Measurements from ENCODE around the gene B4GALT3. TPM values are rescaled to one million over a fixed set of nuclear protein-coding genes. Genes with fewer than 3 reads are reported as not detected.

B4GALT3 gene
- total and polyA plus RNA-seq, 4 experiments from 2014 or later, result 55.9 to 71.5 (median 62.5) TPM

DNA sequence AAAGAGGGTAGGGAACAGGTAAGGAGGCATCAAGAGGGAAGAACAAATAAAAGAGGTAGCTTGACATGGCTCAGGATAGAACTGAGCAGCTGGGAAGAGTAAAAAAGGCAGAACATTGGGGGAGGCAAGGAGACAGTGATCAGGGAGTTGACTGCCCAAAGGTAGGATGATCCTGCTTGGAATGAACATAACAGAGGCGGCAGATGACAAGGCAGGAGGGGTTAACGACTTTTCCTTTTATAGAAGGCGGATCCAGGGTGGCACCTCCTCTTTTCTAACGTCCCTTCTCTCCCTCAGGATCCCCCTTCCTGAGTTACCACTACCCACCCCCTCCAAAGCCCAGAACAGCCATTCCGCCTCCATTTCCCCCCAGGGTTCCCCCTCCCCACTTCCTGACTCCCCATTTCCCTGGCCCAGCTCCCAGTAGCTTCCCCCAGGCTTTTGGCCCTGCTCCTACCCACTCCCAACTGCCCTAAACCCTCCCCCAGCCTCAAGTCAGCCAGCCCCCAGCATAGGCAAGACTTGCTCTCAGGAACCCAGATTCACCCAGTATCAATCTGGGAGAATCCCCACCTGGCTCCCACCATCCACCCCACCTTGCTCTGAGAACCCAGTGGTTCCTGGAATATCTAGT, 22.3 kb upstream of the B4GALT3 start:
- Mint-ChIP-seq H3K36me3 (peaks cover 7 to 21% of the 10 kb centered on the region in 2 donors), H3K9me3 (no peaks in the 10 kb centered on the region), H3K27ac (peak overlapping the region; percentile 75 to 99 (median 99)), H3K4me1 (peaks cover 28 to 58% (median 42%) of the 10 kb centered on the region in 4 donors), H3K4me3 (peak overlapping the region in 5 of 8 donors; percentile 43 to 98 (median 52)), H3K27me3 (peaks cover 0 to 1% of the 10 kb centered on the region in 2 donors)
- no peak for DNase-seq
- Histone ChIP-seq H3K4me3 (ENCODE audit: low read length in 2 of 2) (no peak overlapping the region), H3K36me3 (ENCODE audit: insufficient read depth, low read length) (peaks cover 3% of the 10 kb centered on the region), H3K27ac (ENCODE audit: low read depth, low read length) (no peak overlapping the region), H3K27me3 (ENCODE audit: insufficient read depth, low read length) (no peaks in the 10 kb centered on the region), H3K9me3 (ENCODE audit: control insufficient read depth in 1 of 2, low read length in 2 of 2) (no peaks in the 10 kb centered on the region), H3K4me1 (ENCODE audit: insufficient read depth, low read length) (peaks cover 48% of the 10 kb centered on the region)
- CTCF ChIA-PET (ENCODE audit: partially characterized antibody), result interaction anchor here (1.1 to 1.8 kb wide), 3 partner anchors 26 to 183 kb away, joined by 4 to 7 read pairs (median 4); partner anchors contain the start of gene TOMM40L
- intact Hi-C loops (cut with micrococcal nuclease), result no loop called here
- POLR2A ChIA-PET (ENCODE audit: partially characterized antibody), result interaction anchor here (0.7 to 5.8 kb wide), 3 partner anchors 10 to 26 kb away, joined by 3 to 134 read pairs (median 9); partner anchors contain the start of gene TOMM40L

DNA sequence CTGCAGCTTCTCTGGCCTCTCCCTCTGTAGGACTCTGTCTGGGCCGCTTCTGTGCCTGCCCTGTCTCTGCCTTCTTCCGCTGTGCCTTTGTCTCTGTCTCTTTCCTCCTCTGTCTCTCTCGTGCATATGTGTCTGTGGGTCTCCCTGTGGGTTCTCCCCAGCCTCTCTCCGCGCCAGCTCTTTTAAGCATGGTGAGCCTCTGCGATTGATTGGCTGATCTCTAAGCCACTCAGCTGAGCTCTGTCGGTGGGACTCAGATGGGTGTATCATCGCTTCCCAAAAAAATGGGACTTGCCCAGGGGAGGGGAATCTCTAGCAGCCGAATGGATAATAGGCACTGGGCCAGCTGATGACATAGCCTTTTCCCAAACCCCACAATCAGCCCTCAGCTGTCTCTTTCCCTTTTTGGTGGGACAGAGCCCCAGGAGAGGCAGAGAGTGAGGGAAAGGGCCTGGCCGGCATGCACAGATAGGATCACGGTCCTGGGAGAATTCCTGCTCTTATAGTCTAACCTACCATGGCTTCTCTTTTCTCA, 21.7 kb upstream of the B4GALT3 start, which contains the start of gene ADAMTS4:
TSS of gene ADAMTS4 (minus strand) at position 158 of the 535 bp plus-strand sequence. CDS start 427 bp downstream, outside the sequence.
- ChIA-PET POLR2A (ENCODE audit: partially characterized antibody) (interaction anchor here (0.7 to 5.8 kb wide), 4 partner anchors 10 to 26 kb away, joined by 3 to 134 read pairs (median 6); partner anchors contain the start of gene TOMM40L), CTCF (ENCODE audit: partially characterized antibody) (interaction anchor here (1.0 to 1.8 kb wide), 4 partner anchors 21 to 183 kb away, joined by 3 to 7 read pairs (median 4); partner anchors contain the start of gene TOMM40L)
- peaks cover 23 to 54% (median 36%) of the 10 kb centered on the region in 4 donors for H3K4me1 Mint-ChIP-seq
- no peaks in the 10 kb centered on the region for H3K9me3 ChIP-seq (ENCODE audit: control insufficient read depth in 1 of 2, low read length in 2 of 2)
- H3K9me3 Mint-ChIP-seq, result no peaks in the 10 kb centered on the region
- peaks cover 0 to 1% of the 10 kb centered on the region in 2 donors for H3K27me3 Mint-ChIP-seq
- intact Hi-C loops (cut with micrococcal nuclease), result no loop called here
- H3K4me3 ChIP-seq (ENCODE audit: low read length in 2 of 2), result no peak within 1 kb of the TSS
- peaks cover 42% of the 10 kb centered on the region for H3K4me1 ChIP-seq (ENCODE audit: insufficient read depth, low read length)
- H3K4me3 Mint-ChIP-seq, result peak within 1 kb of the TSS in 4 of 8 donors; percentile 3 to 49 (median 41)
- peak within 1 kb of the TSS; percentile 25 to 99 (median 75) for H3K27ac Mint-ChIP-seq
- H3K36me3 Mint-ChIP-seq, result peaks cover under 1 to 14% of the 10 kb centered on the region in 2 donors
- H3K27me3 ChIP-seq (ENCODE audit: insufficient read depth, low read length), result no peaks in the 10 kb centered on the region
- DNase-seq, result no peak
- no peak within 1 kb of the TSS for H3K27ac ChIP-seq (ENCODE audit: low read depth, low read length)
- no peaks in the 10 kb centered on the region for H3K36me3 ChIP-seq (ENCODE audit: insufficient read depth, low read length)

DNA sequence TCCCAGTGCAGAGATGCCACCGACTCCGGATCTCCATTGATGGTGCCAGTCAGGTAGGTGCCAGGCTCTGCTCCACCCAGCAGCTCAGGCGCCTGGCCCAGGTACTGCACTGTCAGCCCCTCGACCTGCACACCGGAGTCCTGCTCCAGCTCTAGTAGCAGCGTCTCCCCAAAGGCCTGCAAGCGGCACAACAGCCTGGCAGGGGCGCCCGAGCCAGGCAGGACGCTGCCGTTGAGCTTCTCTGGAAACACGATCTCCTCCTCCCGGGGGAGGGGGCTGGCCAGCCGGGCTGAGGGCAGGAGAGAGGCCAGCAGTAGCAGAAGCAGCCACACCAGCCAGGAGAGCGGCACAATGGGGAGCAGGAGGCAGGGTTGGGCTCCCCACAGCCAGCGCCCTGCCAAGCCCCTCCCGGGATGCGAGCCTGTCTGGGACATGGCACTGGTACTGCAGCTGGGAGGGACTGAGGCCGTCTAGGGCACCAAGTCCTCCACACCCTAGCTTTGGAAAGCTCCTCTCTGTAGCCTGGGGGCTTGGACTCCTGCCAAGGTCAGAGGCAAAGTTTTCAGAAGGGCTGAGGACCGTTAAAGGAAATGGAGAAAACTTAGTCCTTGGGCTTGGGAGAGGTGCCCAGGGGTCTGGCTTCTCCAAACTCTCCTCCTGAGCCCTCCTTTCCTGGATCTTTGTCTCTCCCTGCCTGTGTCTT, 21.0 kb upstream of the B4GALT3 start:
- H3K4me1 ChIP-seq (ENCODE audit: insufficient read depth, low read length), result peaks cover 36% of the 10 kb centered on the region
- Mint-ChIP-seq H3K27me3 (peaks cover 0 to 1% of the 10 kb centered on the region in 2 donors), H3K4me3 (no peak overlapping the region), H3K27ac (peak overlapping the region in 4 of 7 donors; percentile 25 to 94 (median 46)), H3K4me1 (peaks cover 20 to 48% (median 31%) of the 10 kb centered on the region in 4 donors), H3K9me3 (no peaks in the 10 kb centered on the region), H3K36me3 (peaks cover 0 to 9% of the 10 kb centered on the region in 2 donors)
- ChIA-PET POLR2A (ENCODE audit: partially characterized antibody) (interaction anchor here (0.5 to 5.8 kb wide), 4 partner anchors 9 to 483 kb away, joined by 3 to 134 read pairs (median 6); no protein-coding TSS in a partner anchor), CTCF (ENCODE audit: partially characterized antibody) (interaction anchor here (1.0 to 8.7 kb wide), 4 partner anchors 21 to 93 kb away, joined by 3 to 131 read pairs (median 6); partner anchors contain the start of genes APOA2 and TOMM40L)
- H3K36me3 ChIP-seq (ENCODE audit: insufficient read depth, low read length), result no peaks in the 10 kb centered on the region
- H3K4me3 ChIP-seq (ENCODE audit: low read length in 2 of 2), result no peak overlapping the region
- H3K27me3 ChIP-seq (ENCODE audit: insufficient read depth, low read length), result no peaks in the 10 kb centered on the region
- no peaks in the 10 kb centered on the region for H3K9me3 ChIP-seq (ENCODE audit: control insufficient read depth in 1 of 2, low read length in 2 of 2)
- intact Hi-C loops (cut with micrococcal nuclease), result no loop called here
- DNase-seq, result no peak
- no peak overlapping the region for H3K27ac ChIP-seq (ENCODE audit: low read depth, low read length)

DNA sequence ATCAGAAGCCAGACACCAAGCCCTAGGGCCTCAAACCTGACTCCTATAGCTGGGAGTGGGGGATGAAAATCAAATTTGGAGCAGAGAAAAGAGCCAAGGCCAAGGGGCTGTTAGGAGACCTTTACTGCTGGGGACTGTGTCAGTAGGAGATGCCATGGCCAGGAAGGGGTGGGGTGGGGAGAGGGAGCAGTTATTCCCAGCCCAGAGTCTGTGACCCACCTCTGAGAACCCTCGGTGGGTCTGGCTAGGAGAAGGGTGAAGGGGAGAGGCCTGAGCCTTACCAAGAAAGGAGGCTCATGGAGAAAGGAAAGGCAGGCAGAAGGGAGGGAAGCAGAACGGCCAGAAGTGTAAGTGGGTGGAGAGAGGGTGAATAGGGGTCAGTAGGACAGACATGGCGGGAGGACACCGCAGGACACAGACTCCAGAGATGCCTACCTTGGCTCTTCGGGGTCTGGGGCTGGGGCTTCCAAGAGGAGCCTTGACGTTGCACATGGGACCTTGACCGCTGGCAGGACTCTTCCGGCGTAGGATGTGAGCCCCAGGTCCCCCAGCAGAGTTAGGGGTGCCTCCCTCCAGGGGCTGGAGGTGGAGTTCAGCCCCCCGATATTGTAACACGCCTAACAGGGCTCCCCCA, 20.4 kb upstream of the B4GALT3 start:
- no peaks in the 10 kb centered on the region for H3K27me3 ChIP-seq (ENCODE audit: insufficient read depth, low read length)
- H3K4me1 Mint-ChIP-seq, result peaks cover 19 to 46% (median 33%) of the 10 kb centered on the region in 4 donors
- CTCF ChIA-PET (ENCODE audit: partially characterized antibody), result interaction anchor here (1.8 to 8.7 kb wide), 2 partner anchors 27 to 94 kb away, joined by 4 to 131 read pairs; partner anchors contain the start of genes APOA2 and TOMM40L
- H3K4me3 Mint-ChIP-seq, result no peak overlapping the region
- H3K27ac ChIP-seq (ENCODE audit: low read depth, low read length), result no peak overlapping the region
- peaks cover 35% of the 10 kb centered on the region for H3K4me1 ChIP-seq (ENCODE audit: insufficient read depth, low read length)
- no peaks in the 10 kb centered on the region for H3K9me3 ChIP-seq (ENCODE audit: control insufficient read depth in 1 of 2, low read length in 2 of 2)
- POLR2A ChIA-PET (ENCODE audit: partially characterized antibody), result interaction anchor here (0.8 kb wide), 1 partner anchor 16 kb away, joined by 3 read pairs; no protein-coding TSS in a partner anchor
- intact Hi-C loops (cut with micrococcal nuclease), result no loop called here
- no peak overlapping the region for H3K4me3 ChIP-seq (ENCODE audit: low read length in 2 of 2)
- H3K27me3 Mint-ChIP-seq, result peaks cover 0 to 1% of the 10 kb centered on the region in 2 donors
- no peaks in the 10 kb centered on the region for H3K36me3 ChIP-seq (ENCODE audit: insufficient read depth, low read length)
- no peaks in the 10 kb centered on the region for H3K9me3 Mint-ChIP-seq
- no peak for DNase-seq
- peaks cover 0 to 7% of the 10 kb centered on the region in 2 donors for H3K36me3 Mint-ChIP-seq
- peak overlapping the region in 1 of 7 donors; percentile 60 for H3K27ac Mint-ChIP-seq

DNA sequence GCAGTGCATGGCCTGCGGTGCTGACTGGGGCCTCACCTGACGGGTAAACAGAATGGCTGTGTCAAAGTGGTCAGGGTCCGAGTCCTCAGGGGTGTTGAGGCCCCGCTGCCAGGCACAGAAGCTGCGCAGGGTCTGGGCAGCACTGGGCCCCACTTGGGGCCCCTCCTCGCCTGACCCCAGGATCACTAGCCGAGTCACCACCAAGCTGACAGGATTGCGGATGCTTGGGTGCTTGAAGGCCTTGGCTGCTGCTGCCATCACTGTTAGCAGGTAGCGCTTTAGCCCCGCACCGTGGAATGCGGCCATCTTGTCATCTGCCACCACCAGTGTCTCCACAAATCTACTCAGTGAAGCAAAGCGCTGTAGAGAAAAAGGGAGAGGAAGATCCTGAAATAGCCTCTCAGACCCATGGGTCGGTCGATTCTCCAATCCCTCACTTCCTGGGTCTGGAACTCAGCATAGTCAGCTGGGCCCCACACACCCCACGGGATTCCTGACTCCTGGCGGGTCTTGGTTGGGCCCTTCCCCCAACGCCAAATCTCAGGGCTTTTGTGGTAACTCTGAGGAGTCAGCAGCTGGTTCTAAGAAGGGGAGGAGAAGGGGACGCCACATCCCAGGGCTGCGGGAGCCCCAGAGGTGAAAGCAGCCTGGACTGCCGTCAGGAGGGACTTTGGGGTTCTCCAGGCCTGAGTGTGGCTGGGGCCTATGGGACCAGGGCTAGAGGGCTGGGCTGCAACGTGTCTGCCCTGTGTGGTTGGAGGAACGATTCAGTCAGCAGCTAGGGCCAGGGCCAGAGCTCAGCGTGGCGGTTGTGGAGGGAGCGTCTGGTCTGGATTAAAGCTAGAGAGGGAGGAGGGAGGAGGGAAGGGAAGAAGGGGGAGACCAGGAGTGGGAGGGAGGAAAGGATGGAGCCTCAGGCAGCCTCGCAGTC, 19.5 kb upstream of the B4GALT3 start:
- DNase-seq, result no peak
- Histone ChIP-seq H3K27me3 (ENCODE audit: insufficient read depth, low read length) (no peaks in the 10 kb centered on the region), H3K36me3 (ENCODE audit: insufficient read depth, low read length) (no peaks in the 10 kb centered on the region), H3K4me1 (ENCODE audit: insufficient read depth, low read length) (peaks cover 41% of the 10 kb centered on the region), H3K9me3 (ENCODE audit: control insufficient read depth in 1 of 2, low read length in 2 of 2) (no peaks in the 10 kb centered on the region), H3K27ac (ENCODE audit: low read depth, low read length) (no peak overlapping the region), H3K4me3 (ENCODE audit: low read length in 2 of 2) (no peak overlapping the region)
- H3K4me3 Mint-ChIP-seq, result no peak overlapping the region
- ChIA-PET CTCF (ENCODE audit: partially characterized antibody) (interaction anchor here (1.3 to 8.7 kb wide), 2 partner anchors 8 to 28 kb away, joined by 3 to 131 read pairs; partner anchors contain the start of genes APOA2 and TOMM40L), POLR2A (ENCODE audit: partially characterized antibody) (interaction anchor here (0.7 to 0.8 kb wide), 2 partner anchors 15 to 17 kb away, joined by 3 read pairs; no protein-coding TSS in a partner anchor)
- intact Hi-C loops (cut with micrococcal nuclease), result no loop called here
- no peaks in the 10 kb centered on the region for H3K9me3 Mint-ChIP-seq
- peaks cover 0 to 2% of the 10 kb centered on the region in 2 donors for H3K36me3 Mint-ChIP-seq
- H3K27me3 Mint-ChIP-seq, result peaks cover 0 to 1% of the 10 kb centered on the region in 2 donors
- H3K27ac Mint-ChIP-seq, result no peak overlapping the region
- peaks cover 23 to 44% (median 36%) of the 10 kb centered on the region in 4 donors for H3K4me1 Mint-ChIP-seq

DNA sequence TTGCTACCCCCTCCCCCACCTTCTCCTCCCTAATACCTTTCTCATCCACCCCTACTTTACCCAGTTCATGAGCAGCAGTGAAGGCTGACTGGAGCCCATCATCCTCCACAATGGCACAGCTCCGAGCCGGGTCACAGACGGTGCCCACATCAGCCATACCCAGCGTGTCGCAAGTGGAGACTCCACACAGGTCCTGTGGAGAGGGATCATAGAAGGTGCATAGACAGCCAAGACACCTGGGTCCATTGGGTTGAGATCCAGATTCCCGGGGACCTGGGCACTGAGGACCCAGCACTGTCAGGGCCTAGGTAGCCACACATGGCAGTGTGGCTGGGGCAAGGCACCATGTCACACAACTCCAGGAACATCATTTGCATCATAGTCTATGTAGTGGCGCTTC, 18.8 kb upstream of the B4GALT3 start:
- no peak for DNase-seq
- H3K36me3 ChIP-seq (ENCODE audit: insufficient read depth, low read length), result no peaks in the 10 kb centered on the region
- intact Hi-C loops (cut with micrococcal nuclease), result no loop called here
- H3K27ac ChIP-seq (ENCODE audit: low read depth, low read length), result no peak overlapping the region
- H3K4me1 ChIP-seq (ENCODE audit: insufficient read depth, low read length), result peaks cover 40% of the 10 kb centered on the region
- CTCF ChIA-PET (ENCODE audit: partially characterized antibody), result interaction anchor here (1.3 to 10.9 kb wide), 3 partner anchors 9 to 30 kb away, joined by 3 to 131 read pairs (median 115); partner anchors contain the start of genes APOA2, PPOX and TOMM40L
- POLR2A ChIA-PET (ENCODE audit: partially characterized antibody), result interaction anchor here (0.7 kb wide), 1 partner anchor 16 kb away, joined by 3 read pairs; no protein-coding TSS in a partner anchor
- no peak overlapping the region for H3K27ac Mint-ChIP-seq
- H3K9me3 Mint-ChIP-seq, result no peaks in the 10 kb centered on the region
- H3K36me3 Mint-ChIP-seq, result peaks cover 0 to 2% of the 10 kb centered on the region in 2 donors
- no peak overlapping the region for H3K4me3 ChIP-seq (ENCODE audit: low read length in 2 of 2)
- H3K4me1 Mint-ChIP-seq, result peaks cover 19 to 41% (median 32%) of the 10 kb centered on the region in 4 donors
- peaks cover 0 to 1% of the 10 kb centered on the region in 2 donors for H3K27me3 Mint-ChIP-seq
- no peaks in the 10 kb centered on the region for H3K27me3 ChIP-seq (ENCODE audit: insufficient read depth, low read length)
- H3K4me3 Mint-ChIP-seq, result no peak overlapping the region
- H3K9me3 ChIP-seq (ENCODE audit: control insufficient read depth in 1 of 2, low read length in 2 of 2), result no peaks in the 10 kb centered on the region

Measured in CD4-positive, alpha-beta memory T cell (primary cell).